Activated CD4-positive, CD25-positive, alpha-beta regulatory T cell treated with anti-CD3 and anti-CD28 coated beads, Interleukin-2, amount 50 U/mL, for 24 hours (primary cell): ENCODE measurements around the gene SH3PXD2B.
"Not testable (repeated sequence)": the region's sequence is repeated elsewhere in the genome, so short reads cannot be mapped to it uniquely, and the experiment has no call there.

Experiments
- ATAC-seq, 2 donors: fragments of 150-1000 bp; cut with Tn5 transposase; one replicate each; pipeline ENCODE4 v1.10.0; 2021; ENCODE audit warnings: mild to moderate bottlenecking in 1 of 2, moderate library complexity in 1 of 2

The SH3PXD2B gene

GRCh38 chr5:172291837-172292236 lies 162.5 kb downstream of the SH3PXD2B start:
- not testable (repeated sequence) for ATAC-seq

GRCh38 chr5:172288465-172288864 lies 165.9 kb downstream of the SH3PXD2B start:
- ATAC-seq: no peak

GRCh38 chr5:172287140-172287539 lies 167.2 kb downstream of the SH3PXD2B start:
- ATAC-seq: not testable (repeated sequence)

- no peak for ATAC-seq
Measured at GRCh38 chr5:172285226-172286143, 168.8 kb downstream of the SH3PXD2B start.

GRCh38 chr5:172284611-172284980 lies 169.7 kb downstream of the SH3PXD2B start:
- no peak for ATAC-seq

GRCh38 chr5:172283862-172284610 lies 170.3 kb downstream of the SH3PXD2B start:
- ATAC-seq: peak; percentile 84 to 86

- ATAC-seq: peak; percentile 90 to 91
Measured at GRCh38 chr5:172283020-172283861, 171.1 kb downstream of the SH3PXD2B start, which contains the start of gene UBTD2. UBTD2 (minus strand) TSS chr5:172283764; CDS start chr5:172283665, 99 bp downstream.

- ATAC-seq: no peak
Measured at GRCh38 chr5:172282272-172283019, 171.9 kb downstream of the SH3PXD2B start.

GRCh38 chr5:172281346-172281745 lies 173.0 kb downstream of the SH3PXD2B start:
- ATAC-seq: no peak

- ATAC-seq: no peak
Measured at GRCh38 chr5:172280929-172281328, 173.4 kb downstream of the SH3PXD2B start.

- ATAC-seq: no peak
Measured at GRCh38 chr5:172280317-172280716, 174.0 kb downstream of the SH3PXD2B start.

GRCh38 chr5:172278356-172278755 lies 176.0 kb downstream of the SH3PXD2B start:
- ATAC-seq: no peak

GRCh38 chr5:172276214-172276613 lies 178.1 kb downstream of the SH3PXD2B start:
- no peak for ATAC-seq
